Measurements from ENCODE around the gene LYRM4. TPM values are rescaled to one million over a fixed set of nuclear protein-coding genes. Genes with fewer than 3 reads are reported as not detected.
"Not testable (repeated sequence)": the region's sequence is repeated elsewhere in the genome, so short reads cannot be mapped to it uniquely, and the experiment has no call there.

LYRM4 gene
- polyA plus RNA-seq, 1 donor from 2014 or later = 29.3 TPM

DNA sequence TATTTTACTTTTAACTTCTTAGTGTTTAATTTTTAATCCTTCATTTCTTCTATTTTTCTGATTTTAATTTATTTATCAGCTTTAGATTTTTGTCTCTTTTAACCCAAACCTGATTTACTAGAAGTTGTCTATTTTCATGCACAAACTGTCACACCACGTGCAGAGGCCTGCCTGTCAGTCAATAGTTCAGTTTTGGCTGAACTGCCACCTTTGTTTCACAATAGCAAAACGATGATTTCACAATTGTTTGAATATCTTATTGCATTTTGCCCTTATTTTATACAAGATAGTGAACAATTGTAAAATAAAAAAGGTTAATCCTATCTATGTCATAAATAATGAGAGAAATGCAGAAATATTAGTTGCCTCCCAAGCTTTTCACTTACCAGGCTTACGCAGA is 199.6 kb downstream of the LYRM4 start:
- H3K36me3 ChIP-seq (ENCODE audit: insufficient read depth, low read length) = no peaks in the 10 kb centered on the region
- H3K9ac ChIP-seq (ENCODE audit: low read length) = no peak overlapping the region
- H3K79me2 ChIP-seq (replicated peaks; ENCODE audit: insufficient read depth, low read length) = no peaks in the 10 kb centered on the region
- no peak overlapping the region for H3K4me2 ChIP-seq (ENCODE audit: low read length)
- no peak overlapping the region for H3K4me3 ChIP-seq (ENCODE audit: low read length)
- no peak overlapping the region for H2AFZ ChIP-seq (ENCODE audit: low read depth, low read length)
- H3K27me3 ChIP-seq (ENCODE audit: insufficient read depth, low read depth, low read length) = no peaks in the 10 kb centered on the region
- no peak overlapping the region for H3K27ac ChIP-seq (ENCODE audit: low read length)
- TF ChIP-seq POLR2AphosphoS5 (IDR thresholded peaks at IDR 0.05) = no peak
- no peak for TF ChIP-seq REST (IDR thresholded peaks at IDR 0.05; ENCODE audit: borderline replicate concordance)
- TF ChIP-seq CTCF (IDR thresholded peaks at IDR 0.05; ENCODE audit: poor library complexity, severe bottlenecking) = no peak
- no peak for TF ChIP-seq RAD21 (conservative IDR thresholded peaks at IDR 0.05)
- TF ChIP-seq EZH2 (IDR thresholded peaks at IDR 0.05; ENCODE audit: borderline replicate concordance, insufficient read depth, low read length, poor library complexity, severe bottlenecking) = no peak
- no peak for TF ChIP-seq TAF1 (IDR thresholded peaks at IDR 0.05; ENCODE audit: low read depth)
- TF ChIP-seq EP300 (conservative IDR thresholded peaks at IDR 0.05; ENCODE audit: poor library complexity, severe bottlenecking) = no peak
- no peak for TF ChIP-seq SMC3 (conservative IDR thresholded peaks at IDR 0.05; ENCODE audit: poor library complexity)
- no peak for TF ChIP-seq MXI1 (conservative IDR thresholded peaks at IDR 0.05; ENCODE audit: poor library complexity, severe bottlenecking)
- H3F3A ChIP-seq (ENCODE audit: insufficient read depth, low read length, poor library complexity, severe bottlenecking) = no peaks in the 10 kb centered on the region
- no peaks in the 10 kb centered on the region for H3K9me3 ChIP-seq (ENCODE audit: low read length)
- no peaks in the 10 kb centered on the region for H4K20me1 ChIP-seq (ENCODE audit: insufficient read depth)
- H3K9me2 ChIP-seq (ENCODE audit: insufficient read depth, low read length) = no peaks in the 10 kb centered on the region

- H3K9me2 ChIP-seq (ENCODE audit: insufficient read depth, low read length); H4K20me1 ChIP-seq (ENCODE audit: insufficient read depth); H2AFZ ChIP-seq (ENCODE audit: low read depth, low read length); H3F3A ChIP-seq (ENCODE audit: insufficient read depth, low read length, poor library complexity, severe bottlenecking); H3K9me3 ChIP-seq (ENCODE audit: low read length); H3K27me3 ChIP-seq (ENCODE audit: insufficient read depth, low read depth, low read length); H3K4me3 ChIP-seq (ENCODE audit: low read length); H3K9ac ChIP-seq (ENCODE audit: low read length); H3K36me3 ChIP-seq (ENCODE audit: insufficient read depth, low read length); H3K27ac ChIP-seq (ENCODE audit: low read length); H3K79me2 ChIP-seq (replicated peaks; ENCODE audit: insufficient read depth, low read length); H3K4me2 ChIP-seq (ENCODE audit: low read length): not testable (repeated sequence)
These were observed 200.3 kb downstream of the LYRM4 start for GRCh38 chr6:5060439-5060838.

All from neural cell (in vitro differentiated cells).